ENCODE measurements around the gene SUPV3L1. TPM values are rescaled to one million over a fixed set of nuclear protein-coding genes. Genes with fewer than 3 reads are reported as not detected.

SUPV3L1 gene
- total RNA-seq, 1 experiment from 2014 or later: 57.3 TPM

DNA sequence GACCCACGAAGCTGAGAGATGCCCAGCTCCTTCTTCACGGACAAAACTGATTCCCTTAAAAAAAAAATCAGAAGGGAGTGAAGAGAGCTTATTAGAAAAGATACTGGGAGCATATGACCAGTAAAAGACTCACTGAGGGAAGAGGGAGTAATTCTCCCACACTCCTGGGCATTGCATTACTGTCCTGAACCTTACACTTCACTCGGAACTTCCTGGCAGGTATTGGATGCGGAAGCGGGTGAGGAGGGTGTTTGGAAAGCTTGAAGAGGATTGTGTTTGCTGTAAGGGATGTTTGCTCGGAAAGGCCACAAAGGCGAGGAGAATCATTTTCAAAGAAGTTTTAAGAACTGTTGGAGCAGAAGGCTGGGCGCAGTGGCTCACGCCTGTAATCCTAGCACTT lies 40.5 kb downstream of the SUPV3L1 start:
- Histone ChIP-seq H3K23me2 (ENCODE audit: insufficient read length, low read depth, low read length, poor library complexity, severe bottlenecking) (no peaks in the 10 kb centered on the region), H3T11ph (ENCODE audit: low read length) (no peak overlapping the region), H4K91ac (ENCODE audit: insufficient read length, low read depth, low read length) (no peak overlapping the region), H3K27ac (ENCODE audit: insufficient read length, low read depth, low read length) (no peak overlapping the region), H4K8ac (replicated peaks; ENCODE audit: insufficient read length, low read depth, low read length) (no peak overlapping the region), H2AK5ac (ENCODE audit: insufficient read length, low read length) (no peak overlapping the region), H3K27me3 (ENCODE audit: insufficient read depth, low read length) (no peaks in the 10 kb centered on the region), H3K9ac (ENCODE audit: extremely low read depth, insufficient read length, low read length) (no peak overlapping the region), H3K9me3 (ENCODE audit: control insufficient read depth, low read depth, low read length) (no peaks in the 10 kb centered on the region), H4K5ac (ENCODE audit: insufficient read length, low read depth, low read length) (no peak overlapping the region), H2BK5ac (ENCODE audit: insufficient read length, low read length) (no peak overlapping the region), H3K18ac (ENCODE audit: insufficient read length, low read depth, low read length) (no peak overlapping the region), H2BK12ac (ENCODE audit: insufficient read length, low read depth, low read length) (no peak overlapping the region), H3K79me2 (ENCODE audit: insufficient read depth, low read length) (no peaks in the 10 kb centered on the region), H3K4me1 (ENCODE audit: insufficient read depth, low read length) (peaks cover 4% of the 10 kb centered on the region; the same call in 1 of the 2 replicates), H3K23ac (ENCODE audit: insufficient read length, low read depth, low read length) (no peak overlapping the region), H2AFZ (ENCODE audit: low read length) (no peak overlapping the region), H2BK20ac (ENCODE audit: low read depth, low read length, poor library complexity, severe bottlenecking) (no peak overlapping the region), H3K4me2 (ENCODE audit: insufficient read depth, insufficient read length, low read length) (no peak overlapping the region), H4K20me1 (ENCODE audit: control insufficient read depth, insufficient read depth, insufficient read length) (no peaks in the 10 kb centered on the region), H2BK15ac (ENCODE audit: low read depth, low read length) (no peak overlapping the region), H3K14ac (ENCODE audit: insufficient read depth, low read length) (no peak overlapping the region), H2BK120ac (ENCODE audit: low read depth, low read length, poor library complexity, severe bottlenecking) (no peak overlapping the region), H3K4ac (ENCODE audit: low read depth, low read length) (no peak overlapping the region), H3K56ac (ENCODE audit: insufficient read length, low read depth, low read length) (no peak overlapping the region), H3K79me1 (ENCODE audit: insufficient read depth, low read depth, low read length, poor library complexity, severe bottlenecking) (no peaks in the 10 kb centered on the region)
- no peak for DNase-seq
- no peak overlapping the region for H3K27ac Mint-ChIP-seq
- no peaks in the 10 kb centered on the region for H3K36me3 Mint-ChIP-seq (ENCODE audit: insufficient read depth in 1 of 3, low read depth in 3 of 3)
- no CpG with 5 or more reads among the region's 9 CpGs for WGBS (ENCODE audit: extremely low coverage, insufficient read length, low lambda C conversion rate)
- no peaks in the 10 kb centered on the region for H3K27me3 Mint-ChIP-seq (ENCODE audit: low read depth)
- TF ChIP-seq, protein P1, sequence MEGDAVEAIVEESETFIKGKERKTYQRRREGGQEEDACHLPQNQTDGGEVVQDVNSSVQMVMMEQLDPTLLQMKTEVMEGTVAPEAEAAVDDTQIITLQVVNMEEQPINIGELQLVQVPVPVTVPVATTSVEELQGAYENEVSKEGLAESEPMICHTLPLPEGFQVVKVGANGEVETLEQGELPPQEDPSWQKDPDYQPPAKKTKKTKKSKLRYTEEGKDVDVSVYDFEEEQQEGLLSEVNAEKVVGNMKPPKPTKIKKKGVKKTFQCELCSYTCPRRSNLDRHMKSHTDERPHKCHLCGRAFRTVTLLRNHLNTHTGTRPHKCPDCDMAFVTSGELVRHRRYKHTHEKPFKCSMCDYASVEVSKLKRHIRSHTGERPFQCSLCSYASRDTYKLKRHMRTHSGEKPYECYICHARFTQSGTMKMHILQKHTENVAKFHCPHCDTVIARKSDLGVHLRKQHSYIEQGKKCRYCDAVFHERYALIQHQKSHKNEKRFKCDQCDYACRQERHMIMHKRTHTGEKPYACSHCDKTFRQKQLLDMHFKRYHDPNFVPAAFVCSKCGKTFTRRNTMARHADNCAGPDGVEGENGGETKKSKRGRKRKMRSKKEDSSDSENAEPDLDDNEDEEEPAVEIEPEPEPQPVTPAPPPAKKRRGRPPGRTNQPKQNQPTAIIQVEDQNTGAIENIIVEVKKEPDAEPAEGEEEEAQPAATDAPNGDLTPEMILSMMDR (conservative IDR thresholded peaks at IDR 0.05): no peak
- H3K4me3 Mint-ChIP-seq: no peak overlapping the region
- H3K9me3 Mint-ChIP-seq: no peaks in the 10 kb centered on the region
- H3K4me1 Mint-ChIP-seq: peaks cover 10% of the 10 kb centered on the region in 2 experiments

Measured in H9 (cell line).